Astrocyte (in vitro differentiated cells and primary cell): Measurements from ENCODE around the gene POLR3B. TPM values are rescaled to one million over a fixed set of nuclear protein-coding genes. Genes with fewer than 3 reads are reported as not detected.

Source experiments
- DNase-seq: peaks from one replicate; pipeline ENCODE4 v3.0.0-alpha.2; 2010; ENCODE audit warnings: low read depth
- FAIRE-seq: peaks from 2 replicates; lab custom pipeline; 2011; peaks lifted over from hg19 to GRCh38; lab: Jason Lieb, UNC
- H2AFZ ChIP-seq: 2 replicates; pipeline ENCODE4 v1.6.0; 2012; ENCODE audit warnings: low read depth, low read length, inconsistent platforms
- H3K27ac ChIP-seq: 2 replicates; pipeline ENCODE4 v1.5.1; 2011; ENCODE audit warnings: low read depth, low read length, inconsistent platforms
- H3K27me3 ChIP-seq: 2 replicates; pipeline ENCODE4 v1.6.0; 2011; ENCODE audit warnings: low read length, inconsistent platforms; ENCODE audit not compliant: insufficient read depth
- H3K36me3 ChIP-seq: 2 replicates; pipeline ENCODE4 v1.5.1; 2011; ENCODE audit warnings: low read length, inconsistent platforms; ENCODE audit not compliant: insufficient read depth
- H3K4me1 ChIP-seq: 2 replicates; pipeline ENCODE4 v1.5.1; 2011; ENCODE audit warnings: low read length, inconsistent platforms; ENCODE audit not compliant: insufficient read depth
- H3K4me2 ChIP-seq: 2 replicates; pipeline ENCODE4 v1.6.0; 2012; ENCODE audit warnings: low read length, inconsistent platforms
- H3K4me3 ChIP-seq: 2 replicates; pipeline ENCODE4 v1.5.1; 2011; ENCODE audit warnings: low read depth, mild to moderate bottlenecking, low read length, inconsistent platforms; ENCODE audit not compliant: insufficient read depth
- H3K79me2 ChIP-seq: 2 replicates; pipeline ENCODE4 v1.6.0; 2012; ENCODE audit warnings: mild to moderate bottlenecking, low read length, inconsistent platforms; ENCODE audit not compliant: insufficient read depth
- H3K9ac ChIP-seq: 2 replicates; pipeline ENCODE4 v1.6.0; 2012; ENCODE audit warnings: mild to moderate bottlenecking, low read length, inconsistent platforms
- H3K9me3 ChIP-seq: 2 replicates; pipeline ENCODE4 v1.5.1; 2012; ENCODE audit warnings: low read depth, mild to moderate bottlenecking, low read length, inconsistent platforms; ENCODE audit not compliant: insufficient read depth
- H4K20me1 ChIP-seq: 2 replicates; pipeline ENCODE4 v1.6.0; 2012; ENCODE audit warnings: low read length, inconsistent platforms; ENCODE audit not compliant: insufficient read depth
- H3K27ac Mint-ChIP-seq: one replicate; pipeline ENCODE4 v1.8.0; 2021; ENCODE audit warnings: mild to moderate bottlenecking, mixed read lengths; ENCODE audit not compliant: unreplicated experiment
- H3K27me3 Mint-ChIP-seq: one replicate; pipeline ENCODE4 v1.8.0; 2021; ENCODE audit warnings: low read depth, mixed read lengths; ENCODE audit not compliant: unreplicated experiment
- H3K36me3 Mint-ChIP-seq: one replicate; pipeline ENCODE4 v1.8.0; 2021; ENCODE audit warnings: low read depth, mixed read lengths; ENCODE audit not compliant: unreplicated experiment
- H3K4me1 Mint-ChIP-seq: one replicate; pipeline ENCODE4 v1.8.0; 2021; ENCODE audit warnings: low read depth, mixed read lengths; ENCODE audit not compliant: unreplicated experiment
- H3K4me3 Mint-ChIP-seq: one replicate; pipeline ENCODE4 v1.8.0; 2021; ENCODE audit warnings: mild to moderate bottlenecking, moderate library complexity, mixed read lengths; ENCODE audit not compliant: unreplicated experiment
- H3K9me3 Mint-ChIP-seq: one replicate; pipeline ENCODE4 v1.8.0; 2021; ENCODE audit warnings: mild to moderate bottlenecking, mixed read lengths; ENCODE audit not compliant: unreplicated experiment
- EZH2 ChIP-seq: IDR thresholded peaks from 2 replicates; pipeline ENCODE4 v1.6.1; 2012; ENCODE audit warnings: mild to moderate bottlenecking, low read length, inconsistent platforms; ENCODE audit not compliant: insufficient read depth
- total RNA-seq: library from RNA; stranded (reverse); gene quantifications from 2 replicates; pipeline ENCODE4 v1.2.1, GENCODE V29; 2021
- TF ChIP-seq, protein P1 (sequence below): IDR thresholded peaks from 2 replicates; pipeline ENCODE4 v1.5.1; 2011; ENCODE audit warnings: low read depth, mild to moderate bottlenecking, inconsistent platforms, low read length, moderate library complexity; ENCODE audit not compliant: insufficient read depth

Gene POLR3B
- total RNA-seq, 1 donor from 2014 or later, result 10.9 TPM

DNA sequence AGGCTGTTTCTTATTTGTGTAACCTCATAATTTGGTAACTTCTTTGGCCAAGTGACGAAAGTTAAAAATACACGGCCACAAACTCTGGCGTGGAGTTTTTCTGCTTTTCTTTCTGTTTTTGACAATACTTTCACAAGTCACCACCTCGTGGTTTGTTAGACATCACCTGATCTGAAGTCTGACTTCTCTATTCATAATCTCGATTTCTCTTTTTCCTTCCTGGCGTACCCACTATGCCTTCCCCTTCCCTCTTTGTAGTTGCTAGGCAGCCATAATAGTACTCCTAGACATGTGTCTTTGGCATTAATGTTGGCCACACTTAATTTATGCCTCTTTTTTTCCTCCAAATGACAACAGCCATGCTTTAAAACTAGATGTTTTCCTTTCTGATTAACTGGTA, 97.6 kb downstream of the POLR3B start:
- Histone ChIP-seq H3K4me1 (no peaks in the 10 kb centered on the region), H2AFZ (no peak overlapping the region), H3K4me2 (no peak overlapping the region), H3K4me3 (no peak overlapping the region), H3K9ac (no peak overlapping the region), H3K27me3 (no peaks in the 10 kb centered on the region), H3K27ac (no peak overlapping the region), H3K79me2 (no peaks in the 10 kb centered on the region), H3K9me3 (no peaks in the 10 kb centered on the region), H4K20me1 (no peaks in the 10 kb centered on the region), H3K36me3 (peaks cover 13% of the 10 kb centered on the region)
- H3K27me3 Mint-ChIP-seq, result no peaks in the 10 kb centered on the region
- no peak for TF ChIP-seq EZH2
- TF ChIP-seq, protein P1, sequence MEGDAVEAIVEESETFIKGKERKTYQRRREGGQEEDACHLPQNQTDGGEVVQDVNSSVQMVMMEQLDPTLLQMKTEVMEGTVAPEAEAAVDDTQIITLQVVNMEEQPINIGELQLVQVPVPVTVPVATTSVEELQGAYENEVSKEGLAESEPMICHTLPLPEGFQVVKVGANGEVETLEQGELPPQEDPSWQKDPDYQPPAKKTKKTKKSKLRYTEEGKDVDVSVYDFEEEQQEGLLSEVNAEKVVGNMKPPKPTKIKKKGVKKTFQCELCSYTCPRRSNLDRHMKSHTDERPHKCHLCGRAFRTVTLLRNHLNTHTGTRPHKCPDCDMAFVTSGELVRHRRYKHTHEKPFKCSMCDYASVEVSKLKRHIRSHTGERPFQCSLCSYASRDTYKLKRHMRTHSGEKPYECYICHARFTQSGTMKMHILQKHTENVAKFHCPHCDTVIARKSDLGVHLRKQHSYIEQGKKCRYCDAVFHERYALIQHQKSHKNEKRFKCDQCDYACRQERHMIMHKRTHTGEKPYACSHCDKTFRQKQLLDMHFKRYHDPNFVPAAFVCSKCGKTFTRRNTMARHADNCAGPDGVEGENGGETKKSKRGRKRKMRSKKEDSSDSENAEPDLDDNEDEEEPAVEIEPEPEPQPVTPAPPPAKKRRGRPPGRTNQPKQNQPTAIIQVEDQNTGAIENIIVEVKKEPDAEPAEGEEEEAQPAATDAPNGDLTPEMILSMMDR, result no peak
- no peak overlapping the region for H3K27ac Mint-ChIP-seq
- no peak for DNase-seq
- no peak overlapping the region for H3K4me3 Mint-ChIP-seq
- H3K4me1 Mint-ChIP-seq, result no peaks in the 10 kb centered on the region
- peaks cover 9% of the 10 kb centered on the region for H3K36me3 Mint-ChIP-seq
- no peaks in the 10 kb centered on the region for H3K9me3 Mint-ChIP-seq
- FAIRE-seq, result no peak

DNA sequence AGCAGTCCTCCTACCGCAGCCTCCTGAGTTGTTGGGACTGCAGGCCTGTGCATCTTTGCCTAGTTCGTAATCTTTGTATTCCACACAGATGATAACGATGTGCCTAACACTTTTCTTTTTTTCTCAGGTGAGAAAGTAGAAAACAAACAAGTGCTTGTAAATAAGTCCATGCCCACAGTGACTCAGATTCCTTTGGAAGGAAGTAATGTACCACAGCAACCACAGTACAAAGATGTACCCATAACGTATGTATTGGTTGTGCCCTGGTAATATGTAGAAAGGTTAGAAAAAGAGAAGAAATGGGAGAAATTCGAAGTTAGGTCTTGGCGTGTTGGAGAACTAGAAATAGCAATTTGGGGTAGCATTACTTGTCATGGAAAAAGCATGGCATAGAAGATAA, 101.6 kb downstream of the POLR3B start:
- Histone ChIP-seq H3K4me1 (no peaks in the 10 kb centered on the region), H3K9me3 (no peaks in the 10 kb centered on the region), H3K79me2 (no peaks in the 10 kb centered on the region), H2AFZ (no peak overlapping the region), H3K36me3 (peaks cover 13% of the 10 kb centered on the region), H3K27ac (no peak overlapping the region), H4K20me1 (no peaks in the 10 kb centered on the region), H3K9ac (no peak overlapping the region), H3K4me3 (no peak overlapping the region), H3K27me3 (no peaks in the 10 kb centered on the region), H3K4me2 (no peak overlapping the region)
- H3K27ac Mint-ChIP-seq, result no peak overlapping the region
- no peak for DNase-seq
- no peaks in the 10 kb centered on the region for H3K9me3 Mint-ChIP-seq
- H3K4me1 Mint-ChIP-seq, result no peaks in the 10 kb centered on the region
- H3K36me3 Mint-ChIP-seq, result peaks cover 13% of the 10 kb centered on the region
- TF ChIP-seq, protein P1, result no peak
- no peak for TF ChIP-seq EZH2
- H3K27me3 Mint-ChIP-seq, result no peaks in the 10 kb centered on the region
- no peak for FAIRE-seq
- no peak overlapping the region for H3K4me3 Mint-ChIP-seq

DNA sequence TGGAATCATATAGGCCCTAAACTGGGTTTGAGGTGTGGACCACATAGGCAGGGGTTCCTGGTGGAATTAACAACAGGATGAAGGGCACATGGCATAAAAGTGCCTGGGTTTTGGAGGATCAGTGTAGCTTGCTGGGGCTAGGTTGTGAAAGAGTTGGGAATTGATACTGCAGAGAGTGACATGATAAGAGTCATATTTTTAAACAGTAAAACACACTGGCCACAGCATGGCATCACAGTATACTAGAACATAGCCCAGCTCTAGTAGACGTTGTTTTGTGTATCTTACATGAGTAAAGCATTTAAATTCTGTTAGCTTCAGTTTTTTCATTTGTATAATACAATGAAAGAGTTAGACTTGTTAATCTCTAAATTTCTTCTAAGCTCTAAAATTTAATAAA, 102.0 kb downstream of the POLR3B start:
- Mint-ChIP-seq H3K36me3 (peaks cover 13% of the 10 kb centered on the region), H3K4me1 (no peaks in the 10 kb centered on the region), H3K4me3 (no peak overlapping the region), H3K27me3 (no peaks in the 10 kb centered on the region), H3K9me3 (no peaks in the 10 kb centered on the region), H3K27ac (no peak overlapping the region)
- Histone ChIP-seq H4K20me1 (no peaks in the 10 kb centered on the region), H3K36me3 (peaks cover 13% of the 10 kb centered on the region), H3K27me3 (no peaks in the 10 kb centered on the region), H3K4me1 (no peaks in the 10 kb centered on the region), H3K9ac (no peak overlapping the region), H3K4me2 (no peak overlapping the region), H2AFZ (no peak overlapping the region), H3K9me3 (no peaks in the 10 kb centered on the region), H3K79me2 (no peaks in the 10 kb centered on the region), H3K4me3 (no peak overlapping the region), H3K27ac (no peak overlapping the region)
- TF ChIP-seq, protein P1, result no peak
- no peak for TF ChIP-seq EZH2
- DNase-seq (no peak), FAIRE-seq (no peak)
